Measurements from ENCODE around the gene TMEM229B. TPM values are rescaled to one million over a fixed set of nuclear protein-coding genes. Genes with fewer than 3 reads are reported as not detected.

The TMEM229B gene
- polyA plus RNA-seq, 3 donors = 10.2 to 18.7 (median 17.3) TPM

GRCh38 chr14:67527756-67528155, 39.2 kb upstream of the TMEM229B start:
- no peaks in the 10 kb centered on the region for H3K36me3 Mint-ChIP-seq
- Histone ChIP-seq H3K27me3 (ENCODE audit: control insufficient read depth in 2 of 2, insufficient read depth in 2 of 2, low read length in 2 of 2) (peaks cover 33 to 47% of the 10 kb centered on the region in 2 donors), H2AFZ (ENCODE audit: insufficient read depth, low read depth, low read length, poor library complexity, severe bottlenecking) (no peak overlapping the region), H3K4me3 (replicated peaks in 1 of 3; ENCODE audit: low read depth in 2 of 3, low read length in 3 of 3) (no peak overlapping the region), H3K36me3 (replicated peaks in 1 of 2; ENCODE audit: control insufficient read depth in 1 of 2, insufficient read depth in 2 of 2, low read length in 2 of 2) (no peaks in the 10 kb centered on the region), H3K27ac (ENCODE audit: low read depth in 1 of 2, low read length in 2 of 2) (no peak overlapping the region), H3K4me1 (ENCODE audit: control insufficient read depth in 1 of 2, insufficient read depth in 2 of 2, low read length in 2 of 2) (peaks cover 11 to 15% of the 10 kb centered on the region in 2 donors), H3K9me3 (replicated peaks in 1 of 2; ENCODE audit: control insufficient read depth in 1 of 2, insufficient read depth in 1 of 2, low read length in 2 of 2) (no peaks in the 10 kb centered on the region), H3K79me2 (ENCODE audit: insufficient read depth, low read length) (no peaks in the 10 kb centered on the region), H3K9ac (ENCODE audit: insufficient read depth, low read length, poor library complexity, severe bottlenecking) (no peak overlapping the region), H4K20me1 (ENCODE audit: insufficient read depth, low read length) (no peaks in the 10 kb centered on the region), H3K4me2 (replicated peaks; ENCODE audit: extremely low read depth, low read length, poor library complexity, severe bottlenecking) (no peak overlapping the region)
- TF ChIP-seq, protein P1, sequence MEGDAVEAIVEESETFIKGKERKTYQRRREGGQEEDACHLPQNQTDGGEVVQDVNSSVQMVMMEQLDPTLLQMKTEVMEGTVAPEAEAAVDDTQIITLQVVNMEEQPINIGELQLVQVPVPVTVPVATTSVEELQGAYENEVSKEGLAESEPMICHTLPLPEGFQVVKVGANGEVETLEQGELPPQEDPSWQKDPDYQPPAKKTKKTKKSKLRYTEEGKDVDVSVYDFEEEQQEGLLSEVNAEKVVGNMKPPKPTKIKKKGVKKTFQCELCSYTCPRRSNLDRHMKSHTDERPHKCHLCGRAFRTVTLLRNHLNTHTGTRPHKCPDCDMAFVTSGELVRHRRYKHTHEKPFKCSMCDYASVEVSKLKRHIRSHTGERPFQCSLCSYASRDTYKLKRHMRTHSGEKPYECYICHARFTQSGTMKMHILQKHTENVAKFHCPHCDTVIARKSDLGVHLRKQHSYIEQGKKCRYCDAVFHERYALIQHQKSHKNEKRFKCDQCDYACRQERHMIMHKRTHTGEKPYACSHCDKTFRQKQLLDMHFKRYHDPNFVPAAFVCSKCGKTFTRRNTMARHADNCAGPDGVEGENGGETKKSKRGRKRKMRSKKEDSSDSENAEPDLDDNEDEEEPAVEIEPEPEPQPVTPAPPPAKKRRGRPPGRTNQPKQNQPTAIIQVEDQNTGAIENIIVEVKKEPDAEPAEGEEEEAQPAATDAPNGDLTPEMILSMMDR (IDR thresholded peaks at IDR 0.05) = no peak
- peaks cover 58 to 69% (median 65%) of the 10 kb centered on the region in 3 donors for H3K27me3 Mint-ChIP-seq (ENCODE audit: low read depth in 3 of 3)
- WGBS (ENCODE audit: insufficient coverage) = no CpG with 5 or more reads among the region's 5 CpGs
- H3K27ac Mint-ChIP-seq = no peak overlapping the region
- no peak overlapping the region for H3K4me3 Mint-ChIP-seq
- H3K4me1 Mint-ChIP-seq = peaks cover 18% of the 10 kb centered on the region
- H3K9me3 Mint-ChIP-seq = peaks cover 0 to 4% (median 0%) of the 10 kb centered on the region in 7 donors
- intact Hi-C loops (cut with micrococcal nuclease) = no loop called here
- DNase-seq = no peak

- intact Hi-C loops (cut with micrococcal nuclease) = no loop called here
- H2AFZ ChIP-seq (ENCODE audit: insufficient read depth, low read depth, low read length, poor library complexity, severe bottlenecking) = no peak overlapping the region
- H3K27me3 Mint-ChIP-seq (ENCODE audit: low read depth in 3 of 3) = peaks cover 55 to 68% (median 64%) of the 10 kb centered on the region in 3 donors
These were observed 38.3 kb upstream of the TMEM229B start for GRCh38 chr14:67526676-67527459.

More at GRCh38 chr14:67526676-67527459, 38.3 kb upstream of the TMEM229B start:
- Mint-ChIP-seq H3K4me1 (peaks cover 12% of the 10 kb centered on the region), H3K4me3 (no peak overlapping the region), H3K27ac (no peak overlapping the region), H3K36me3 (no peaks in the 10 kb centered on the region), H3K9me3 (no peaks in the 10 kb centered on the region)
- H3K27ac ChIP-seq (ENCODE audit: low read depth in 1 of 2, low read length in 2 of 2) = no peak overlapping the region
- peak in 2 of 3 donors; percentile 39 to 44 for DNase-seq
- no peak overlapping the region for H3K4me2 ChIP-seq (replicated peaks; ENCODE audit: extremely low read depth, low read length, poor library complexity, severe bottlenecking)
- TF ChIP-seq, protein P1 (IDR thresholded peaks at IDR 0.05) = peak; percentile 74
- H3K79me2 ChIP-seq (ENCODE audit: insufficient read depth, low read length) = no peaks in the 10 kb centered on the region
- H4K20me1 ChIP-seq (ENCODE audit: insufficient read depth, low read length) = no peaks in the 10 kb centered on the region
- H3K9me3 ChIP-seq (replicated peaks in 1 of 2; ENCODE audit: control insufficient read depth in 1 of 2, insufficient read depth in 1 of 2, low read length in 2 of 2) = no peaks in the 10 kb centered on the region
- H3K9ac ChIP-seq (ENCODE audit: insufficient read depth, low read length, poor library complexity, severe bottlenecking) = no peak overlapping the region
- WGBS (ENCODE audit: insufficient coverage) = 80% methylated on average over 8 of the region's 8 CpGs
- peaks cover 6 to 10% of the 10 kb centered on the region in 2 donors for H3K4me1 ChIP-seq (ENCODE audit: control insufficient read depth in 1 of 2, insufficient read depth in 2 of 2, low read length in 2 of 2)
- no peak overlapping the region for H3K4me3 ChIP-seq (replicated peaks in 1 of 3; ENCODE audit: low read depth in 2 of 3, low read length in 3 of 3)
- peaks cover 25 to 43% of the 10 kb centered on the region in 2 donors for H3K27me3 ChIP-seq (ENCODE audit: control insufficient read depth in 2 of 2, insufficient read depth in 2 of 2, low read length in 2 of 2)
- no peaks in the 10 kb centered on the region for H3K36me3 ChIP-seq (replicated peaks in 1 of 2; ENCODE audit: control insufficient read depth in 1 of 2, insufficient read depth in 2 of 2, low read length in 2 of 2)
